NCI-H2029 treated with DMSO at 0.1 percent for 48 hours (cell line): ENCODE data around the gene LKAAEAR1.
"Not testable (repeated sequence)": the region's sequence is repeated elsewhere in the genome, so short reads cannot be mapped to it uniquely, and the experiment has no call there.

ENCODE experiments used
- DNase-seq: peaks from one replicate; lab custom pipeline; 2025; lab: John Stamatoyannopoulos, UW

The LKAAEAR1 gene, protein sequence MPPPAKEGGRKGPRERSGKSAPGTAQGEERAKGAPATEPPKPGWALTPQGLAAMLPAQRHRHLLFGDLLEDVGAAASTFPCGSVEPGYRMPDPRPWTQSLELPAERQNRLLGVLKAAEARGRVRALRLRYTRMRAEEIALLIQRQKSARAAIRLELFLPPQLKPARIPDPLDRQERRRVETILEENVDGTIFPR

GRCh38 chr20:64083804-64084684 lies at the start of gene LKAAEAR1:
TSS of gene LKAAEAR1 (minus strand) at chr20:64084398. CDS start at chr20:64084219, 179 bp downstream.
- no peak for DNase-seq

DNA sequence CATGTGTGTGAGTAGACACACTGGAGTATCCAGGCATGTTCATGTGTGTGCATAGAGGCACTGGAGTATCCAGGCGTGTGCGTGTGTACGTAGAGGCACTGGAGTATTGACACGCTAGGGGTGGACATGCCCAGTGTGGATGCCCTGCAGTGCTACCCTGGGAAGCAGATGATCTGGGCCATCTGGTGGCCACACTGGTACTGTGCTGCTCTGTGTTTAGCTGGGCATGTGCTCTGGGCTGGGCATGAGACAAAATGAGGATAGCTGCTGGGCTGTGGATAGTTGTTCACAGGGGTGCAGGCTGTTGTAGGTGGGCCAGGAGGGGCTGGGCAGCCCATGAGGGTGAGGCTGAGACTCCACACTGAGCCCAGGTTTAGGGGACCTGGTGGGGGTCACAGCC lies 47.2 kb upstream of the LKAAEAR1 start:
- DNase-seq = no peak

DNA sequence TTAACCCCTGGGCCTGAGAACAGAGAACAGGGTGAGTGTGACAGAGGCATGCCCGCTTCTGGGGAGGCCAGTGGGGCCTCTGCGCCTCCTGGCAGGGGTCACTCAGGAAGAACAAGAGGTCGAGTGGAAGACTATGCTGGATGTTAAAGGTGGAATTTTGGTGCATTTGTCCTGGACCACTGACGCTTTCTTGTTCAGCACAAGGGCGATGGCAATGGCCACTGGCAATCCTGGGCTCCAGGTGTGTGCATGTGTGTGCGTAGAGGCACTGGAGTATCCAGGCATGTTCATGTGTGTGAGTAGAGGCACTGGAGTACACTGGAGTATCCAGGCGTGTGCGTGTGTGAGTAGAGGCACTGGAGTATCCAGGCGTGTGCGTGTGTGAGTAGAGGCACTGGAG lies 46.7 kb upstream of the LKAAEAR1 start:
- DNase-seq = no peak

- no peak for DNase-seq
Measured at GRCh38 chr20:64130271-64130670, 46.1 kb upstream of the LKAAEAR1 start.

DNA sequence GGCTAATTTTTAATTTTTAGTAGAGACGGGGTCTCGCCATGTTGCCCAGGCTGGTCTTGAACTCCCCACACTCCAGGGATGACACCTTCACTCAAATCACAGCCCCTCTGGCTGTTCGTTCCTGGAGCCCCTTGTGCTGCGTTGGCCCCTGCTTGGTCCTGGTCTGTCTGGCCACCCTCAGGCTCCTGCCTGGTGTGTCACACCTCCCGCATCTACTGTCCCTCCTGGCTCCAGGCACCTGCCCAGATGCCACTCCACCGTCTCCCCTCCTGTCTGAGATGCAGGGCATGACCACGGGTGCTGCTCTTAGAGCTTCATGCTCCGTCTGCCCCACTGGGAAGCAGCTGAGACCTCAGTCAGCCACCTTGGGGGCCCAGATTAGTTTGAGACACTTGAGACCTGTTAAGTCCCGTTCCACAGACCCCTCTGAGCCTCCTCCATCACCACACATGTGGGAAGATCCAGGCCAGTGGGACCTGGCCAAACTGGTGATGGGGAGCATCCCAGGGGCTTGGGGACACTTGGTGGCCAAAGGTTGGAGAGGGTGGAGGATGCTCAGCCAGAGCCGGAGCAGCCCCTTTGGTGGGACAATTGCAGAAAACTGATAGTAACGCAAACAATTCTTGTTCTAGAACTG lies 45.1 kb upstream of the LKAAEAR1 start:
- DNase-seq = no peak

DNA sequence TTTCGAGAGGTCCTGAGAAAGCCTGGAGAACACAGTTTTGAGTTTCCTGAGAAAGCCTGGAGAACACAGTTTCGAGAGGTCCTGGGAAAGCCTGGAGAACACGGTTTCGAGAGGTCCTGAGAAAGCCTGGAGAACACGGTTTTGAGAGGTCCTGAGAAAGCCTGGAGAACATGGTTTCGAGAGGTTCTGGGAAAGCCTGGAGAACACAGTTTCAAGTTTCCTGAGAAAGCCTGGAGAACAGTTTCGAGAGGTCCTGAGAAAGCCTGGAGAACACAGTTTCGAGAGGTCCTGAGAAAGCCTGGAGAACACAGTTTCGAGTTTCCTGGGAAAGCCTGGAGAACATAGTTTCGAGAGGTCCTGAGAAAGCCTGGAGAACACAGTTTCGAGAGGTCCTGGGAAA lies 39.3 kb upstream of the LKAAEAR1 start:
- DNase-seq = not testable (repeated sequence)

- DNase-seq = not testable (repeated sequence)
Measured at GRCh38 chr20:64122927-64123326, 38.7 kb upstream of the LKAAEAR1 start.

DNA sequence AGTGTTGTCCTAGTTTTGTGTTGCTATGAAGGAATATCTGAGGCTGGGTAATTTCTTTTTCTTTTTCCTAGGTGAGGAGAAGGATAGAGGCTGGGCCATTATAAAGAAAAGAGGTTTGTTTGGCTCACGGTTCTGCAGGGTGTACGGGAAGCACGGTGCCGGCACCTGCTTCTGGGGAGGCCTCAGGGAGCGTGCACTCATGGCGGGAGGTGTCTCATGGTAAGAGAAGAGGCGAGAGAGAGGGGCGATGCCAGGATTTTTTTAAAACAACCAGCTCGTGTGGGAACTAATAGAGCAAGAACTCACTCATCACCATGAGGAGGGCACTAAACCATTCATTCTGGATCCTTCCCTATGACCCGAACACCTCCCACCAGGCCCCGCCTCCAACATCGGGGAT lies 37.4 kb upstream of the LKAAEAR1 start:
- DNase-seq = no peak

DNA sequence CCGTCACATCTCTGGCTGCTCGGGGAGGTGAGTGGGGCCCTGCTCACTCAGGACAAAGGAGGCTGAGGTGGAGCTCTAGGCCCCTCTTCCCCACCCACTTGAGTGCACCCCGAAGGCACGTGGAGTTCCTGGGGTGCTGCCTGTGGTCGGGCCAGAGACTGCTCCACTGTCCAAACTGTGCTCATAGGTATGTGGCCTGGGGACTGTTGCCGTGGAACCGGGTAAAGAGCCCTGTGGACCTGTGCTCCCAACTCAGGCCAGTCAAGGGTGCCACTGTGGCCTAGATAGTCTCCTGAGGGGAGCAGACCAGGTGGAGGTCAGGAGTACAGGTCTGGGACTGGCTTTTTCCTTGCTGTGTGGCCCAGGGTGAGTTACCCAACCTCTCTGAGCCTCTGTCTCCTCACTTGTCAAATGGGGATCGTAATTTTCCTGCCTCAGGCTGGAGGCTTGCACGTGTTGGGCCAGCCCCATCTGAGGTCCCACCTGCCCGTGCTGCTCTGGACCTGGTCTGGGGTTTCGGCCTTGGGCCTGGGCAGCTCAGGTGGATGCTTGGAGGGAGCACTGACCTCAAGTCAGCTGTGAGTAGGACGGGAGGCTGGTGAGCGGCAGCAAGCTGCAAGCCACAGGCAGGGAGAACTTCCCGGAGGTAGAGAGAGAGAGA lies 35.6 kb upstream of the LKAAEAR1 start:
- no peak for DNase-seq

DNA sequence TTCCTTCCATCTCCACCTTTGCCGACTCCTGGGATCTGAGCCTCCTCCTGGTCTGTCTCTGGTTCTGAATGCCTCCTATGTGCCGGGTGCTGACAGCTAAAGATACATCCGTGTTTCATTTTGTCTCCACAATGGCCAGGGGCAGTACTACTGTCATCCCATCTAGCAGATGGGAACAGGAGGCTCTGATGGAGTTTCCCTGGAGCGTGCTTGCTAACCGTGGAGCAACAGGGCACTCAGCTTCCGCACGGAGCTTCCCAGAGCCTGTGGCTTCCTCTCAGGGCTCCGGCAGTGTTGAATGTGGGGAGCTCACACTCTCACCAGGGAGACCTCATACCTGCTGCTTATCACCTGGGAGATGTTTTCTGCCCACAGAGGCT lies 35.1 kb upstream of the LKAAEAR1 start:
- no peak for DNase-seq

DNA sequence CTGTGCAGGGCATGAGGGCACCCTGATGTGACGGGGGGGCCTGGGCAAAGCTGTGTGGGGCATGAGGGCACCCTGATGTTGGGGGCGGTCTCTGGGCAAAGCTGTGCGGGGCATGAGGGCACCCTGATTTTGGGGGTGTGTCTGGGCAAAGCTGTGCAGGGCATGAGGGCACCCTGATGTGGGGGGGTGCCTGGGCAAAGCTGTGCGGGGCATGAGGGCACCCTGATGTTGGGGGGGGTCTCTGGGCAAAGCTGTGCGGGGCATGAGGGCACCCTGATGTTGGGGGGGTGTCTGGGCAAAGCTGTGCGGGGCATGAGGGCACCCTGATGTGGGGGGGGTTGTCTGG lies 33.2 kb upstream of the LKAAEAR1 start:
- DNase-seq = not testable (repeated sequence)

DNA sequence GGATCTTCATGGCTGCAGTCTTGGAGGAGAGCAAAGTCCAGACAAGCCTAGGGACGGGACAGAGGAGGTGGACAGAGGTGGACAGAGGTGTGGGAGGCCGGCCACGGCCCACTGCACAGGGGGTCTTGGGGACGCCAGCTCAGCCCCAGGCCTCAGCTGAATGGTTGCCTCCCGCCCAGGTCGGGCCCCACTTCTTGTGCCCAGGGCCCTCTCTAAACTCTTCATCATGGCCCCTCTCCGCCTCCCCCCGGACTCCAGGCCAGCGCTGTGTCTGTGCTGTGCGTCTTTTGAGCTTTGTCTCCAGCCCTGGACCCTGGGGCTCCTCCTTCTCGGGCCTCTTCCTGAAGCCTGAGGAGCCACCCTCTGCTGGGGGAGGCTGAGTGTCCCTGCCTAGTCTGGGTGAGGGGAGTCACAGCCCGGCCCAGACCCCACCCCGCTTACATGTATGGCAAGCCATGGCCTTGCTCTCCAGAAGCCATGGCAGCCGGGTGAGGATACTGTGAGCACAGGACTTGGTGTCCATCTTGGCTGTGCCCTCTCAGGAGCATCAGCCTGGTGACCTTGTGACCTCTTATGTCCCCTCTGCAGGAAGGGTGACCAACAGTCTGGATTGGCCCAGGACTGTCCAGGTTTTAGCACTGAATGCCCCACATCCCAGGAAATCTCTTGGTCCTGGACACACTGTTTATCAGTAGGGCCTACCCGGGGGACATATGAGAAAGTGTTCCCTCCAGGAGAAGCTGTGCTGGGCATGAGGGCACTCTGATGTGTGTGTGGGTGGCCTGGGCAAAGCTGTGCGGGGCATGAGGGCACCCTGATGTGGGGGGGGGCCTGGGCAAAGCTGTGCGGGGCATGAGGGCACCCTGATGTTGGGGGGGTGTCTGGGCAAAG lies 32.6 kb upstream of the LKAAEAR1 start:
- no peak for DNase-seq

- no peak for DNase-seq
Measured at GRCh38 chr20:64116016-64116415, 31.8 kb upstream of the LKAAEAR1 start.

DNA sequence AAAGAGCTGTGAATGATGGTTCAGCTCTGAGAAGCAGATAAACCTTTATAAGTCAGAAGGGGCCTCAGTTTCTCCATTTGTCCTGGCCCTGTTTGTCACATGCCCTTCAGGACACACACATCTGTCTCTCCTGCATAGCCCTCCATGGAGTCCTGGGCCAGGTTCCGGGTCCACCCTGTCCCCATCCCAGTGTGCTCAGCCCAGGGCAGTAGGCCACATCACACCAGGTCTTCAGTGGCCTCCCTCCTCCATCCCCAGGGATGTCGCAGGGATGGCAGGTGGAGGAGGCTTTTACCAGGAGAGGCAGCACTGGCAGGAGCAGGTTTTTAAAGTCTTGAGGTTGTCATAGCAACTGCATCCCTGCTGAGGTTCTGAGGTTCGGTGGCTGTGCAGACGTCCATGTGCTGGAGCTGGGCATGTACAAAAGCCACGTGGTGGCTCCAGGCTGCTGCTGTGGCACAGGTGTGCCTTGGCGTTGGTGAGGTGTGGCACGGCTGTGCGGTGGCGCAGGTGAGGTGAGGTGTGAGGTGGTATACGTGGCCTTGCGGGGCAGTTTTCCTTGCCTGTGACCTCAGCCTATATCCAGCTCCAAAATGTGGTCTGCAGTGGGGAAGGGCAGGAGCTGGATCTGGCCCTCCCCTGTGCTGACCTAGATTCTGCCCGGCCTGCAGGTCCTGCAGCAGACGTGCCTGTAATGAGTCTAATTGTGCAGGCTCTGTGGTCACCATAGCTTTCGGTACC lies 31.1 kb upstream of the LKAAEAR1 start:
- no peak for DNase-seq

DNA sequence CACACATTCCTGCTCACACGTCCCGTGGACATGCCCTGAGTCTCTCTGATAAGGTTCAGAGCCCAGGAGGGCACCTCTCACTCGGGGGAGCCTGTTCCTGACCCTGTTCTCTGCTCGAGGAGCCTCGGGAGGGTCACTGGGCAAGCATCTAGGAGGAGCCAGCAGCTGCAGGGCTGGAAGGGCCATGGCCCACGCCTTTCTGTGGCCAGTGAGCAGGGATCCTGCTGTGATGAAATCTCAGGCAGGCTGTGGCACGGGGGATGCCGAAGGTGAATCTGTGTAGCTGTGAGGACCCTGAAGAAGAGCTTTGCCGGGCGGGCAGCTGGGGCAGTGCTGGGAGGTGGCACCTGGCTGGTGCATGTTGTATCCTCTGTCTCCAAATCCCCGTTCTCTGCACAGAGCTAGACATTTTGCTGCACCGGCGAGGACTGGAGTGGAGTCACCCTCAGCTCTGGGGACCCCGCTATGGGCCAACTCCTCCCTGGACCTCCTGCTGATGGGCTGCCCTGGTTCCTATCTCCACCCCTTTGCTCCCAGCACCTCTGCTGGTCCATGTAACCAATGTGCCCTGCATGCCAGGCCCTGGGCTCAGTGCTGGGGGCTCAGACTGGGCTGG lies 30.3 kb upstream of the LKAAEAR1 start:
- no peak for DNase-seq

DNA sequence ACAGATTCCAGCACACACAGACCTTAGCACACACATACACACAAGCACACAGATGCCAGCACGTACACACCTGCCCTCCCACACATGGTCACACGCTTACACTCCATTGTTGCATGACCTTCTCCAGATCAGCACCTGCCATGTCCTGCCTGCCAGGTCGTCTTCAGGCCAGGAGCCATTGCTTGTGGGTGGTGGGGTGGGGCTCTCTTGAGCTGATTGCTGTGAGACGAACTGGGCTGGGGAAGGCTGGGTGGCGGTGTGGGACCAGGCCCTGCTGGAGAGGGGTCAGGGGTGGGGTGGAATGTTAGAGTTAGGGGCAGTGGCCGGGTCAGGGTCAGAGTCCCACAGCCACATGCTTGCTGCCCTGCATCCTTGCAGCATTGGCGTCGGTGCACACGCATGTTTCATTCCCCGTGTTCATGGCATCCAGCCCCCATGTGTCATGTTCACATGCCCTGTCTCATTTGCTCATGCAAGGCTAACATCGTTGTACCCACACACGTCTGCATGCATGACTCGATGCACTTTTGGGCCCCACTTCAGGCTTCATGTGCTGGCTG lies 29.7 kb upstream of the LKAAEAR1 start:
- no peak for DNase-seq

DNA sequence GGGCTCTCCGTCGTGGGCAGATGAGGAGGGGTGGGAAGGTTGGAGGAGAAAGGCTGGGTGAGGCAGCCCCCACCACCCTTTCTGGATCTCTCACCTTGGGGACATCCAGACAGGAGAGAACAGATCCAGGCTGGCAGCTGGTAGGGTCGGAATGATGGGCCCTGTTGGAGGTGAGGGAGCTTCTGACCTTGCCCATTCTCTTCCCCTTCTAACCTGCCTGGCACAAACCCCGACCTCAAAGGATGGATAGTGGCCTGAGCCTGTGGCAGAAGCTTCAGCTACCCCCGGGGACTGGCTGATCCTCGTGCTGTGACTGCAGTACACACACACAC lies 29.2 kb upstream of the LKAAEAR1 start:
- no peak for DNase-seq

DNA sequence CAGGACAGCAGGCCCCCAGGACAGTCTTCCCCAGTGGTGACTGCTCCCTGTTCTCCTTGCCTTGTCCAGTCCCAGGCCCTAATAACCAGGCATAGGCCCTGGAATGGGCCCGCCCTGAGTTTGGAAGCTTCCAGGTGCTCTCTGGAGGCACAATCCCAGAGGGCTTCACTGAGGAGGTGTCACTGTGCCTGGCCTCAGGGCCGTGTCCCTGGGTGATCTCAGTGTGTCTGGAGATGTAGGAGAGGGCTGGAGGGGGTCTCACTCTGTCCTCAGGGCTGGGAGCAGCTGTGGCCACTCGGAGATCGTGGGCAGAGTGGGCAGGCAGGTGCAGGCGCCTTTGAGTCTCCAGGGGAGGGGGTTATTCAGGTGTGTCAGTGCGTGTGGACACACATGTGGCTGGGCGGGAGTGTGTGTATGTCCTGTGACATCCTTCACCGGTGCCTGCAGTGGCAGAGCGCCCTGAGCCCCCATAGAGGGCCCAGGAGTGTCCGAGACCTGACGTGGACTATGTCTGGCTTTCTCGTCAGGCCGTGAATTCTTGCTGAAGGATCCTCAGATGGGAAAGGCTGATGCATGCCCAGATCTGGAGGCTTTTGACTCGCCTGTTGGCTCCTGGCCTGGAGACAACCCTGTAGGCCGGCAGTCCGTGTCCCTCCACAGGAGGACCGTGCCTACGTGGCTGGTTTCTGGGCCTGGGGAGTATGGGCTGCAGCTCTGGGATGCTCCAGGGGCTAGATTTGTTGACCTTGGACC lies 28.7 kb upstream of the LKAAEAR1 start:
- DNase-seq = no peak

DNA sequence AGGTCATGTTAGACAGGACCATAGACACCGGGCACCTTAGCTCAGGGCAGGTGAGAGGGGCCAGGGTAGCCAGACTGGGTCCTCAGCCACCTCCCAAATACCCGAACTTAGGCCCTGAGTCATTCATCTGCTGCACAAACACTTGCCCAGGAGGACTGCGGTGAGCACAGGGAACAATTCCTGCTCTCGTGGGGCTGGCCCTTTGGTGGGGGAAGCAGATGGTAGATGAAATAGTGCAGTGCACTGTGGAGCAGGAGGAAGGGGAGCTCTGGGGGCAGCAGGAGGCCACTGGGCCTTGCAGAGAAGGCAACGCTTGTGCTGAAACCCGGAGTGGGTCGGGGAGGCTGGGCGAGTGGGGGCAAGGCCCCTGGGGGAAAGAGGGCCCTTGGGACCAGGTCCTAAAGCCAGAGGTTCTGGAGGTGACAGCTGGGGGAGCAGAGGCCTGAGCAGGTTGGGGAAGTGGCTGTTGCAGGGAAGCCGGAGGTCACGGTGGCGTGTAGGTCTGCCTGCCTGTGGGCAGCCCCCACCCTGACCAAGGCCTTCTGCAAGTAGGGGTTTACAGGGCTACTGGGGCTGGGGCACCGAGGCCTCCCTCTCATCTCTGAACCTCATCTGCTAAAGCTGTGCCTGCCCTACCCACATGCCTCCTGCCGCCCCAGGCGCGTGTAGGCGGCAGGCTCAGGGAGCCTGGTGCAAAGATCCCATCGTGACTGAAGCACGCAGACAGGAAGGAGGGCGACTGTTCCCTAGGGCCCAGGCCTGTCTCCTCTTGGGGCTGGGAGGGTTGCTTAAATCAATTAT lies 27.8 kb upstream of the LKAAEAR1 start:
- no peak for DNase-seq
